AG09319 (cell line): ENCODE results near the gene CTTNBP2NL.

Experiments used
- DNase-seq: peaks from one replicate; pipeline ENCODE4 v3.0.0-alpha.2; 2010; ENCODE audit warnings: low read depth; ENCODE audit errors: extremely low read depth
- TF ChIP-seq, protein P1 (sequence below): IDR thresholded peaks from 2 replicates; pipeline ENCODE4 v1.5.1; 2011; ENCODE audit warnings: low read depth, mild to moderate bottlenecking, inconsistent platforms, low read length, moderate library complexity

Gene CTTNBP2NL

DNA sequence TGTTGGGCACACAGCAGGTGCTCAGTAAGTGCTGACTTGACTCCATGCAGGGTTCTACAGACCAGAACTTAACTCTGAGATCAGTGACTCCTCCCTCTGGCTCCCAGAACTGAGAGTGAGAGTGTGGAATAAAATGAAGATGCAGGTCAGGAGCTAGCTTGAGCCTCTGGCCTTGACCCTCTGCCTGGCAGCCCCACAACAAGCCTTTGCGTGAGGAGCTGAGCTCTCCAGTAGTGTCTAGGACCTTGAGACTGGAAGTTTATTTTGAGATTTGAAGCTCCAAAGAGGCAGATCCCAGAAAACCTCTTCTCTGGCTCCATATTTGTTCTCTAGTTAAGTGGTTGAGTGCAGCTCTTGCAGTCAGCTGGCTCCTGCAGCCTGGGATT is 109.4 kb downstream of the CTTNBP2NL start:
- DNase-seq, result no peak
- TF ChIP-seq, protein P1, sequence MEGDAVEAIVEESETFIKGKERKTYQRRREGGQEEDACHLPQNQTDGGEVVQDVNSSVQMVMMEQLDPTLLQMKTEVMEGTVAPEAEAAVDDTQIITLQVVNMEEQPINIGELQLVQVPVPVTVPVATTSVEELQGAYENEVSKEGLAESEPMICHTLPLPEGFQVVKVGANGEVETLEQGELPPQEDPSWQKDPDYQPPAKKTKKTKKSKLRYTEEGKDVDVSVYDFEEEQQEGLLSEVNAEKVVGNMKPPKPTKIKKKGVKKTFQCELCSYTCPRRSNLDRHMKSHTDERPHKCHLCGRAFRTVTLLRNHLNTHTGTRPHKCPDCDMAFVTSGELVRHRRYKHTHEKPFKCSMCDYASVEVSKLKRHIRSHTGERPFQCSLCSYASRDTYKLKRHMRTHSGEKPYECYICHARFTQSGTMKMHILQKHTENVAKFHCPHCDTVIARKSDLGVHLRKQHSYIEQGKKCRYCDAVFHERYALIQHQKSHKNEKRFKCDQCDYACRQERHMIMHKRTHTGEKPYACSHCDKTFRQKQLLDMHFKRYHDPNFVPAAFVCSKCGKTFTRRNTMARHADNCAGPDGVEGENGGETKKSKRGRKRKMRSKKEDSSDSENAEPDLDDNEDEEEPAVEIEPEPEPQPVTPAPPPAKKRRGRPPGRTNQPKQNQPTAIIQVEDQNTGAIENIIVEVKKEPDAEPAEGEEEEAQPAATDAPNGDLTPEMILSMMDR, result no peak

- TF ChIP-seq, protein P1, result no peak
- DNase-seq, result no peak
Observed at GRCh38 chr1:112505878-112506277, 109.9 kb downstream of the CTTNBP2NL start.

- TF ChIP-seq, protein P1, result no peak
- DNase-seq, result no peak
Observed at GRCh38 chr1:112506306-112506705, 110.3 kb downstream of the CTTNBP2NL start.

DNA sequence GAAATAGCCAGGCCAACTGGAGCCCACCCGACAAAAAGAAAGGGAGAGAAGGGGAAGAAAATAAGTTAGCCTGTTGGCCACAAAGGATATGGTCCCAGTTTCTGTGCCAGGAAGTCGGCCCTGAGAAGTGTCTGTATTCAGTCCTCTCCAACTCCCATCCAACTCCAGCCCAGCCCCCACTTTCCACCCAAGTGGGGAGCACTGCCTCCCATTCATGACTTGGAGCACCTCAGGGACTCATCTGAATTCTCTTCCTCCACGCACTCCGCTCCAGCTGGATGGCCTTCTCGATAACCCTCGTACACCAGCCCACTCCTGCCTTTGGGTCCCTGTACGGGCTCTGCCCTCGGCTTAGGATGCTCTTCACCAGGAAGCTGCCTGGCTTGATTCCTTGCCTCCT is 110.7 kb downstream of the CTTNBP2NL start:
- TF ChIP-seq, protein P1, result no peak
- DNase-seq, result no peak

DNA sequence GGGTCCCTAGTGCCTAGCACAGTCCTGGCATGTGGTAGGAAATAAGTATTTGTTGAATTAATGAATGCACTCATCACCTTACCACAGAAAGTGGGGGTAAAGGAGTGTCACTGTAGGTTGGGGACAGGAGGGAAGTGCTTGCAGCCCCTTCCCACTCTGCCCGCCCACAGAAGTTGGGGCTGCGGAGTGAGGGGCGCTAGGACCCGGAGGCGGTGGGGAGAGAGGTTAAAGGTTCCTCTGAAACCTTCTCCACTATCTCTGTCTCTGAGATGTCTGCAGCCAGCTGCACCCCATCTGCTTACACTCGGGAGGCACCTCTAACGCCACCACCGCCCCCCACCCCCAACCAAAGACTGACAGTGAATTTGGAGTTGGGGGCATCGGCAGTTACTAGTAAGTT is 111.3 kb downstream of the CTTNBP2NL start:
- TF ChIP-seq, protein P1, result no peak
- DNase-seq, result no peak

DNA sequence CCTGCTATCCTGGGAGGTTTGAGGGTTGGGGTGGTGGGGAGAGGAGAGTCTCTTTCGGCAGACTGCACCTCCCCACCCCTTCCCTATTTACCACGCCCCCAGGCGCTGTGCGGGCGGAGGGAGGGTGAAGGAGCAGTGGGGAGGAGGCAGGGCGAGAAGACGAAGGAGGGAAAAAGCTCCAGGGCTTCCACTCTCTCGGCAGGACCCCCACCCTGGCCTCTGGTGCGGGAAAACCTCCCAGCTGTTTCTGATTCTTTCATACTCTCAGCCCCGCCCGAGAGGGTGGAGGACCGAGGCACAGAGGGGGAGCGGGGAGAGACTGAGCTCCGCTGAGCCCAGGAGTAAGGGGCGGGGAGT is 111.9 kb downstream of the CTTNBP2NL start:
- TF ChIP-seq, protein P1, result no peak
- no peak for DNase-seq

DNA sequence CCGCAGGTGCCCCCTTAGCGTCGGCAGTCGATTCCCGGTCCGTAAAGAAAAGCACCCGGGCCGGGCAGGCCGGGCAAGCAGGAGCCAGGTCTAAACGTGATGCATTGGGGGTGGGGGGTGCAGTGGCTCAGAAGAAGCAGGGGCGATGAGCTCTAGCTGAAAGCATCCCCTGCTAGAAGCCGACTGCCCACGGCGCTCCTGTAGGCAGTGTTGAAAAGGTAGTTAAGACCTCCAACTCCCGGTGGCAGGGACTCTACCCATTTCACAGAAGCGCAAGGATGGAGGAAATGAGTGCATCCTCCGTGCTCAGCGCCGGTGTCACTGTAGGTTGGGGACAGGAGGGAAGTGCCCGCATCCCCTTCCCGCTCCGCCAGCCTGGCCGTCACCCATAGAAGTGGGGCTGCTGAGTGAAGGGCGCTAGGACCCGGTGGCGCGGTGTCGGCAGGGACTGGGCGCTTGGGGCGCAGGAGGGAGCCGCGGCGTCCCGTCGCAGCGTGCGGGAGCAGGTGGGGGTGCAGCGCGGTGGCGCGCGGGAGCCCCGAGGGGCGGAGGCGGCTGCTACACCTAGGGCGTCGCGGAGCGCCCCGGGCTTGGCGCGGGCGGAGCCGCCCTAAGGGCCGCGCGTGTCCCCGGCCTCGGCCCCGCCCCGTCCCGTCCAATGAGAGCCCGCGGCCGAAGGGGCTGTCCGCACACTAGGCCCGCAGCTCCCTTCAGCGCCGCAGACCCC is 112.4 kb downstream of the CTTNBP2NL start, which contains the start of gene WNT2B:
TSS of gene WNT2B (plus strand) at position 688 of the 727 bp plus-strand sequence. CDS start 298 bp downstream, outside the sequence.
- no peak for DNase-seq
- TF ChIP-seq, protein P1, result no peak
